Spleen (tissue), 11 donors: Measurements from ENCODE around the gene ILF2. TPM values are rescaled to one million over a fixed set of nuclear protein-coding genes. Genes with fewer than 3 reads are reported as not detected.

Experiments
- DNase-seq: peaks from one replicate; pipeline ENCODE4 v3.0.0-alpha.2; 2020
- H3K27ac ChIP-seq, 8 donors: fragments of 200-600 bp; sonication (generic) in 7 of 8; 1 replicate in 4 of 8; 2 replicates in 4 of 8; pipeline versions ENCODE4 v1.5.0 to v1.8.0; 2016 to 2021; ENCODE audit warnings: inconsistent platforms in 4 of 8, mild to moderate bottlenecking in 4 of 8, moderate library complexity in 1 of 8
- H3K27me3 ChIP-seq, 7 donors: fragments of 200-600 bp; sonication (generic) in 6 of 7; replicated peaks in 1 of 7; 1 replicate in 4 of 7; 2 replicates in 3 of 7; pipeline versions ENCODE4 v1.5.0 to v1.8.0; 2016 to 2021; ENCODE audit warnings: inconsistent platforms in 3 of 7, mild to moderate bottlenecking in 1 of 7
- H3K36me3 ChIP-seq, 6 donors: fragments of 200-600 bp; sonication (generic) in 5 of 6; 1 replicate in 4 of 6; 2 replicates in 2 of 6; pipeline versions ENCODE4 v1.5.0 to v1.8.0; 2016 to 2021; ENCODE audit warnings: inconsistent platforms in 2 of 6
- H3K4me1 ChIP-seq, 6 donors: fragments of 200-600 bp; sonication (generic) in 5 of 6; 1 replicate in 3 of 6; 2 replicates in 3 of 6; pipeline versions ENCODE4 v1.5.0 to v1.8.0; 2016 to 2021; ENCODE audit warnings: inconsistent platforms in 3 of 6
- H3K4me3 ChIP-seq, 8 donors: fragments of 200-600 bp; sonication (generic) in 7 of 8; 1 replicate in 4 of 8; 2 replicates in 4 of 8; pipeline versions ENCODE4 v1.5.0 to v1.8.0; 2016 to 2021; ENCODE audit warnings: inconsistent platforms in 4 of 8, mild to moderate bottlenecking in 4 of 8, moderate library complexity in 2 of 8
- H3K9me3 ChIP-seq, 8 donors: fragments of 200-600 bp; sonication (generic) in 7 of 8; 1 replicate in 4 of 8; 2 replicates in 4 of 8; pipeline versions ENCODE4 v1.5.0 to v1.8.0; 2016 to 2021; ENCODE audit warnings: inconsistent platforms in 4 of 8
- CTCF ChIP-seq, 11 experiments: fragments of 200-600 bp in 7 of 11; fragments of 450-650 bp in 4 of 11; sonication (generic) in 4 of 11; IDR thresholded peaks in 8 of 11; conservative IDR thresholded peaks in 3 of 11; 1 replicate in 7 of 11; 2 replicates in 4 of 11; pipeline versions ENCODE4 v1.4.0 to v1.8.0; 2016 to 2021; ENCODE audit warnings: antibody characterized with exemption in 11 of 11, inconsistent platforms in 4 of 11, mild to moderate bottlenecking in 1 of 11
- POLR2A ChIP-seq, 3 donors: fragments of 450-650 bp; IDR thresholded peaks; one replicate each; pipeline ENCODE4 v1.5.1; 2017; ENCODE audit warnings: antibody characterized with exemption in 3 of 3, mild to moderate bottlenecking in 1 of 3
- POLR2AphosphoS5 ChIP-seq, 3 donors: sonication (generic); formaldehyde crosslinking; IDR thresholded peaks; one replicate each; pipeline ENCODE4 v1.5.1; 2017; ENCODE audit warnings: antibody characterized with exemption in 3 of 3
- WGBS, 5 donors: extraction: QIAGEN DNeasy Blood & Tissue Kit in 3 of 5; methylation state at CpG; one replicate each; pipeline versions ENCODE4 v1.1.5 to v1.1.7; 2013 to 2018; 5-methylcytosine and 5-hydroxymethylcytosine counted together
- intact Hi-C: fragments of 100-400 bp; cut with DNase I; formaldehyde crosslinking; loops from one replicate; pipeline ENCODE4 v1.15.0; 2023; ENCODE audit warnings: low total_unique reads
- polyA plus RNA-seq, 3 donors: library from polyadenylated mRNA; stranded (reverse); fragments of 200-250 nt; gene quantifications; one replicate each; pipeline ENCODE4 v1.2.1, GENCODE V29; 2013
- total RNA-seq, 7 donors: library from RNA; depleted of rRNA in 3 of 7; stranded (reverse); fragments of >200 nt in 3 of 7; fragmentation: NEBNext Ultra II Directional in 4 of 7; extraction: Animal tissue kit (Norgen Biotek cat#: 25700) in 4 of 7; gene quantifications; one replicate each; pipeline versions ENCODE4 v1.1.0 to v1.2.1, GENCODE V29; 2016 to 2021
- donor health status: healthy with polysubstance abuse.
- donor health status: DM: no; HTN: no; CAD: no; lungs with moderate emphysema.
- donor health status: DM: no; HTN: no; CAD: no.
- donor health status: Bipolar disorder and iron deficiency.
- donor health status: healthy.
- donor health status: DM: no; HTN: no; CAD: no.
- donor health status: DM: yes; HTN: yes; CAD: no.

The ILF2 gene
- total and polyA plus RNA-seq, 10 donors = 54.9 to 105 (median 83.9) TPM

- DNase-seq = no peak
- Histone ChIP-seq H3K9me3 (no peaks in the 10 kb centered on the region), H3K27me3 (no peaks in the 10 kb centered on the region), H3K4me1 (peaks cover 0 to 87% (median 31%) of the 10 kb centered on the region in 6 donors), H3K4me3 (peak within 1 kb of the TSS in 7 of 8 donors; percentile 28 to 62 (median 32)), H3K36me3 (peaks cover 0 to 8% (median 0%) of the 10 kb centered on the region in 6 donors), H3K27ac (peak within 1 kb of the TSS; percentile 62 to 87 (median 81))
- 70 to 87% (median 78%) methylated on average over 7 to 10 of the region's 10 CpGs for WGBS, 5 donors
- TF ChIP-seq POLR2A (IDR thresholded peaks at IDR 0.05) (no peak), POLR2AphosphoS5 (IDR thresholded peaks at IDR 0.05) (no peak), CTCF (IDR thresholded peaks at IDR 0.05 in 8 of 11, conservative IDR thresholded peaks at IDR 0.05 in 3 of 11) (peak in 3 of 11 experiments; percentile 5 to 31 (median 17))
- intact Hi-C loops = no loop called here
These were observed 42.8 kb downstream of the ILF2 start, which contains the start of gene S100A1 for GRCh38 chr1:153627715-153628626. TSS of gene S100A1 (plus strand) at chr1:153628434. CDS start at chr1:153630522, 2,088 bp downstream.

- peak in 8 of 11 experiments; percentile 23 to 51 (median 38) for TF ChIP-seq CTCF (IDR thresholded peaks at IDR 0.05 in 8 of 11, conservative IDR thresholded peaks at IDR 0.05 in 3 of 11)
- peak; percentile 63 to 81 (median 66) for TF ChIP-seq POLR2AphosphoS5 (IDR thresholded peaks at IDR 0.05)
- TF ChIP-seq POLR2A (IDR thresholded peaks at IDR 0.05) = no peak
- H3K4me3 ChIP-seq = peak within 1 kb of the TSS in 7 of 8 donors; percentile 28 to 62 (median 32)
- peak; percentile 85 for DNase-seq
- peak within 1 kb of the TSS; percentile 62 to 87 (median 81) for H3K27ac ChIP-seq
- no peaks in the 10 kb centered on the region for H3K9me3 ChIP-seq
- peaks cover 0 to 84% (median 32%) of the 10 kb centered on the region in 6 donors for H3K4me1 ChIP-seq
- 22 to 49% (median 39%) methylated on average over 25 to 28 of the region's 28 CpGs for WGBS, 5 donors
- H3K27me3 ChIP-seq = no peaks in the 10 kb centered on the region
- intact Hi-C loops = no loop called here
- peaks cover 0 to 11% (median 0%) of the 10 kb centered on the region in 6 donors for H3K36me3 ChIP-seq
These were observed 43.7 kb downstream of the ILF2 start, which contains the start of gene S100A13 for GRCh38 chr1:153626904-153627714. TSS of gene S100A13 (minus strand) at chr1:153627505. CDS start at chr1:153626472, 1,033 bp downstream.

- TF ChIP-seq POLR2A (IDR thresholded peaks at IDR 0.05) (no peak), CTCF (IDR thresholded peaks at IDR 0.05 in 8 of 11, conservative IDR thresholded peaks at IDR 0.05 in 3 of 11) (no peak), POLR2AphosphoS5 (IDR thresholded peaks at IDR 0.05) (no peak)
- H3K4me3 ChIP-seq = peak overlapping the region in 7 of 8 donors; percentile 28 to 62 (median 32)
- intact Hi-C loops = no loop called here
These were observed 44.3 kb downstream of the ILF2 start for GRCh38 chr1:153626477-153626903.

More at GRCh38 chr1:153626477-153626903, 44.3 kb downstream of the ILF2 start:
- Histone ChIP-seq H3K27me3 (no peaks in the 10 kb centered on the region), H3K27ac (peak overlapping the region in 7 of 8 donors; percentile 75 to 87 (median 82)), H3K9me3 (no peaks in the 10 kb centered on the region), H3K36me3 (peaks cover 0 to 11% (median 0%) of the 10 kb centered on the region in 6 donors), H3K4me1 (peaks cover 0 to 81% (median 32%) of the 10 kb centered on the region in 6 donors)
- no peak for DNase-seq
- 65 to 74% (median 72%) methylated on average over 3 of the region's 3 CpGs for WGBS, 5 donors
